ENCODE results near the gene CORO2B.

DNA sequence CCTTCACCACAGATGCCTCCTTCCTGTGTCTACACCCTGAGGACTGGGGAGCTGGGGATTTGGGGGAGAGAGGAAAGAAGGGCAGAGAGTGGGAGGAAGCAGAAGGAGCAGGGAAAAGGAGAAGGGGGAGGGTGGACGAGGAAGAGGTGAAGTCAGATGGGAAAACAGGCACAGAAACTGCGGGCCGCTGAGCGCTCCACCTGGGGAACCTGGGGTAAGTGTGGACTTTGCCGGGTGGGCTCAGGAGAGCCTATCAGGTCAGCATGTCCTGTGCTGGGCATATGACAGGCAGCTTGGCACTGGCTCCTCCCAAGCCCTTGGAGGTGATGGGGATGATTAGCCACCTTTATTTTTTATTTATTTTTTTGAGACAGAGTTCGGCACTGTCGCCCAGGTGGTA, 62.6 kb downstream of the CORO2B start:
- TF ChIP-seq CEBPB (IDR thresholded peaks at IDR 0.05; ENCODE audit: low read depth, low read length) (no peak), MXI1 (IDR thresholded peaks at IDR 0.05; ENCODE audit: borderline replicate concordance, low read depth, low read length) (no peak), POLR2A (IDR thresholded peaks at IDR 0.05; ENCODE audit: low read depth, low read length) (no peak), MAZ (IDR thresholded peaks at IDR 0.05; ENCODE audit: borderline replicate concordance, low read depth, low read length) (no peak), FOS (IDR thresholded peaks at IDR 0.05; ENCODE audit: low read depth, low read length) (no peak)
- TF ChIP-seq, protein P1, sequence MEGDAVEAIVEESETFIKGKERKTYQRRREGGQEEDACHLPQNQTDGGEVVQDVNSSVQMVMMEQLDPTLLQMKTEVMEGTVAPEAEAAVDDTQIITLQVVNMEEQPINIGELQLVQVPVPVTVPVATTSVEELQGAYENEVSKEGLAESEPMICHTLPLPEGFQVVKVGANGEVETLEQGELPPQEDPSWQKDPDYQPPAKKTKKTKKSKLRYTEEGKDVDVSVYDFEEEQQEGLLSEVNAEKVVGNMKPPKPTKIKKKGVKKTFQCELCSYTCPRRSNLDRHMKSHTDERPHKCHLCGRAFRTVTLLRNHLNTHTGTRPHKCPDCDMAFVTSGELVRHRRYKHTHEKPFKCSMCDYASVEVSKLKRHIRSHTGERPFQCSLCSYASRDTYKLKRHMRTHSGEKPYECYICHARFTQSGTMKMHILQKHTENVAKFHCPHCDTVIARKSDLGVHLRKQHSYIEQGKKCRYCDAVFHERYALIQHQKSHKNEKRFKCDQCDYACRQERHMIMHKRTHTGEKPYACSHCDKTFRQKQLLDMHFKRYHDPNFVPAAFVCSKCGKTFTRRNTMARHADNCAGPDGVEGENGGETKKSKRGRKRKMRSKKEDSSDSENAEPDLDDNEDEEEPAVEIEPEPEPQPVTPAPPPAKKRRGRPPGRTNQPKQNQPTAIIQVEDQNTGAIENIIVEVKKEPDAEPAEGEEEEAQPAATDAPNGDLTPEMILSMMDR (conservative IDR thresholded peaks at IDR 0.05; ENCODE audit: low read depth, low read length) = no peak
- TF ChIP-seq, protein P2, sequence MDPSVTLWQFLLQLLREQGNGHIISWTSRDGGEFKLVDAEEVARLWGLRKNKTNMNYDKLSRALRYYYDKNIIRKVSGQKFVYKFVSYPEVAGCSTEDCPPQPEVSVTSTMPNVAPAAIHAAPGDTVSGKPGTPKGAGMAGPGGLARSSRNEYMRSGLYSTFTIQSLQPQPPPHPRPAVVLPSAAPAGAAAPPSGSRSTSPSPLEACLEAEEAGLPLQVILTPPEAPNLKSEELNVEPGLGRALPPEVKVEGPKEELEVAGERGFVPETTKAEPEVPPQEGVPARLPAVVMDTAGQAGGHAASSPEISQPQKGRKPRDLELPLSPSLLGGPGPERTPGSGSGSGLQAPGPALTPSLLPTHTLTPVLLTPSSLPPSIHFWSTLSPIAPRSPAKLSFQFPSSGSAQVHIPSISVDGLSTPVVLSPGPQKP (IDR thresholded peaks at IDR 0.05; ENCODE audit: borderline replicate concordance, low read depth, low read length) = no peak
